Activated effector memory CD4-positive, alpha-beta T cell treated with Interleukin-2 at 50 U/mL for 16 hours (primary cell): Measurements from ENCODE around the gene MBL2.

Experiments used
- DNase-seq: peaks from one replicate; pipeline ENCODE4 v3.0.0-alpha.2; 2020

Gene MBL2

DNA sequence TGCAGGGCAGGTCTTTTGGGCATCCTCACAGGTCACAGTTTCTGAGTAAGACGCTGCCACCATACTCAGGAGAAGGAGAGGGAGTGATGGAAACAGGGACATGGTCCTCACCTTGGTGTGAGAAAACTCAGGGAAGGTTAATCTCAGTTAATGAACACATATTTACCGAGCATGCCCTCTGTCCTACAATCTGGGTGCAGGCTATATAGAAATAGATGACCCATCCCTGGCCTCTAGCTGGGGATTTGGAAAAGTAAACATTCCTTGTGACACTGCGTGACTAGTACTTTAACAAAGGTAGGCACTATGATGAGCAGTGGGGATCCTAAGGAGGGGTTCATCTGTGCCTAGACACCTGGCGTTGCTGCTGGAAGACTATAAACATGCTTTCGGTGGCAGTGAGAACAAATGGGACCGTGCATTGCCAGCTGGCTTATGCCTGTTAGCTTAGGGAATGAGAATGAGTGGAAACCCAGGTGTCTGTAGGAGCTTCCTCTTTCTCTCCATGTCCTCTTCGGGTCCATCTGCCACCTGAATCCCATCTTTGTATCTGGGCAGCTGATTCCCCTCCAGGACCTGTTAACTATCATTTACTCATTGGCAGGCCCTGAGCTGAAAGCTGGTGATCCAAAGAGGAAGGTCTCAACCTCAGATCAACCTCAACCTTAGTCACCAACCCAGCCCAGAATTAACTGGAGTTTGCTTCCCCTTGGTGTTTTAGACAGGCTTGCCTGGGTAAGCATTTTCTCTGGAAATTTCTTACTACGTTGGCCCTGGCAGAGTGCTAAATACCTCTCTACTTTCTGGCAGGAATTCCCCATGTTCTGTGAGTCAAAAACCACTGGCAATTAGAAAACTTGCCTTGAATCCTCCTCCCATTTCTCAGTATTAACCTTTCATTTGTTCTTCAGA lies 794 bp downstream of the MBL2 start:
- DNase-seq: no peak

DNA sequence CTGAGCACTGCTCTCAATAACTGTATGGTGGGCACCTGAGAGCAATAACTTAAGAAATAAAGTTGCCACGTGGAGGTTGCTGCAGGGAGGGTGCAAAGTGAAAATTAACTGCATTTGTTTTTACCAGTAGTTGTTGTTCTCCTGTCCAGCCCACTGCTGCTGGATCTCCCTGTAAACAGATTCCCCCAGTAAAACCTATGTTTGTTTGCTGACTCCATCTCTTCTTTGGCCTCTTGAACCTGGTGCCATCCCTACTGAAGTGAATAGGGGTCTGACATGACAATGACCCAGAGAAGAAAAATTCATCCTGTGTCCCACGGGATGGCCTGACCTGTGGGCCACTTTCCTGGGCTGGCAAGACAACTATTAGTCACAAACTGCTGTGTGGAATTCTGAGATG lies 1.7 kb downstream of the MBL2 start:
- DNase-seq: no peak

DNA sequence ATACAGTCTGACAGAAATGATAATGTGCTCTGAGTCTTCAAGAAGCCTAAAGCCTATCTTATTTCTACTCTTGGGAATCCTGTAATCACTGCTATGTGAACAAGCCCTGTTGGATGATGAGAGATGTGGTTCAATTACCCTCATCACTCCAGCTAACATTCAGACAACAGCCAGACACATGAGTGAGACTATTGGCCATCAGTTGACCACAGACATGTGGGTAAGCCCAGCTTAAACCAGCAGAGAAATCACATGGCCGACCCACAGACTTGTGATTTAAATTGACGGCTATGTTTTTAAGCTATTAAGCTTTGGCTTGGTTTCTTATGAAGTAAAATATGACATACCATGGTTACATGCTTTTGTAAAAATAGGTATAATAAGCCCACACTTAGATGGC lies 2.6 kb downstream of the MBL2 start:
- no peak for DNase-seq

DNA sequence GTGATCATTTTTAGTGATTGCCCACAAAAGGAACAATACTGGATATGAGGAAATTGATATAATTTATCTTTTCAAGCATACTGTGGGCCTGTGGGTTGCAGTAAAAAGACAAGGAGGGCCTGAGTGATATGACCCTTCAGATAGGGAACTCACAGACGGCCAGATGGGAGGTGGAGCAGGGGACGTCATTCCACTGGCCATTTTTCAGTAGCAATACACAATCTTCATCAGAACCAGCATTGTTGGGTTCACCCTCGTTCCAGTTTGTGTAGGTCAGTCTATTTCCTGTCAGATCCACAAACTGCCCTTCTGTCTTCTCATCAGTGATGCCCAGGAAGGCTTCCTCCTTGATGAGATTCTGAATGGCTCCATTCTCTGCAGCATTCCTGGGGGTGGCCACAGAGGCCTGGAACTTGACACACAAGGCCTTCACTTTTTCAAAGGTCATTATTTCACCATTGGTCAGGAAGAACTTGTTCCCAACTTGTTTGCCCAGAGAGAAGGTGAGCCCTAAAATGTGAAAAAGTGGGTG lies 4.5 kb downstream of the MBL2 start:
- DNase-seq: no peak

DNA sequence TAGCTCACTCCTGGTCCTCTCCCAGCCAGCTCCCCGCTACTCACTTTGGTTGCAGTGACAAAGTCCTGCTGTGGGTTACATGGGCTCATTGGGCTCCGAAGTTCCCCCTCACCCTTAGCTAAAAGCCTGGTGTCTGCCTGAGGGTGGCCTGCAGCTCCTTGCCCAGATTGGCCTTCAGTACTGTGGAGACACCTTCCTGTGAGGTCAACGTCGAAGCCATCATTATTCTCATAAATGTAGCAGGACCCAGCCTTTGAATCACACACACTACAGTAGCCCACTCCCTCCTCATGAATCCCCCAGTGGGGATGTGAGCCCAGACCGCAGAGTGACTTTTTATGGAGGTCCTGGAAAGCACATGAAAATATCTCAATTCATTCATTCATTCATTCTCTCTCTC lies 10.5 kb downstream of the MBL2 start:
- no peak for DNase-seq

DNA sequence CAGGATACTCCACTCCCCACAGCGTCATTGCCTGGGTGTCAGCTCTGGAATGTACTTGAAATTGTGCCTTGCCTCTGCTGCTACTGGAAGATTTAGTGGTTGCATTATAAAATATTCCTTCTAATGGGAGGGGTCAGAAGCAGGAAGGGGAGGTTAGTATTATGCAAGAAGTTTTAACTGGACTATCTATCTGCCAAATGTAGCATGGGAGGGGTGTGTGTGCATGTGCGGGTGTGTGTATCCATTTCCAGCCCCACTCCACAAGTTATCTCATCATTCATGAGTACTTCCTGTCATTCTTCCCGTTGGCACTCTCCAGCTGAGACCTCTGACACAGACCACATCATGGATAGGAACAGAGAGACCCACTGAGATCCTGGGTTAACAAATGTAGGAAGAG lies 13.4 kb downstream of the MBL2 start:
- DNase-seq: no peak

DNA sequence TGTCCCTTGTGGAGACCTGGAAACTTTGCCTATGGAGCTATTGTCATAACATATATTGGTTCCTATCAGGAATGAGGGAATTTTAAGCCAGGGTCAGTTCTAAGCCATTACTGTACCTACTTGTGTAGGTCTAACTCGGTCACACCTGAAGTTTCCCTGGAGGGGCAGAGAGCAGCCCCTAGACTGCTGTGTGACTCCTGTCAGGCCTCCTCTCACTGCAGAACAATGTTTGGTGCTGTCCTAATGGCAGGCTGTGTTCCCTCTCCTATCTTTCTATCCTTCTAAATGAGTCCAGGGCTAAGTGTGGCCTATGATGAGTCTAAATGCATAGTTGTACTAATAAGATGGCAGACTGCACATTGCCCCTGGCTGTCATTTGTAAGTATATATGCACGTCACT lies 14.2 kb downstream of the MBL2 start:
- no peak for DNase-seq

DNA sequence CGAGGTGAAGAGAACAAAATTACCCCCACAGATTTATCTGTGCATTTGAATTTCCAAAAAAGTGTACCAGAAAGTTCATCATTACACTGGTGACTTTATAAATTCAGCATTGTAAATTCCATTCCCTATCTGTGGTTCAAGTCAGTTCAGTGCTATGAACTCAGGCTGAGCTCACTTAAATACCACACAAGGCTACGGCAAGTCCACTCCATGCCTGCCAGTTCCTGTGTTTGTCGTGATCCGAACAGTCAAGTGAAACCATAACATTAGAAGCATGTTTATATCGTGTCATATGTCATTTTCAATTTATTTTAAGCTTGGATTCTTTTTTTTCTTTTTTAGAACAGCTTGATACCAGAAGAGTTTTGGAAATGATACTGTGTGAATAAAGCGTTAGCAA lies 14.8 kb downstream of the MBL2 start:
- no peak for DNase-seq

DNA sequence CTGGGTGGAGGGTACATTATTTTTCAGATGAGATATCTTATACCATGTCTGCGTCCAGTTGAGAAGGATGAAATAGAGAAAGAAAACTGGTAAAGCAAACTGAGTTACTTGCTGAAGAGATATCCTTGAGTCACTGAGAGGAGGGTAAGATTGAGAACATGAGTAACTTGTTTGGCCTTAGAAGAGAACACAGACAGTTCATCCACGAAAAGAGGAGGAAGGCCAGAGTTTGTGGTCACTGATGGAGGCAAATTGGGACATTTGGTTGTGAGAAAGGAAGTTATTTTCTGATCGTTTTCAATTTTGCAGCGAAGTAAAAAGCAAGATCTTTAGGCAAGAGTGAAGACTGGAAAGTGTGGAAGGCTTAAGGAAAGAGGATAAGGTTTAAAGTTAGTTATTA lies 15.6 kb downstream of the MBL2 start:
- DNase-seq: no peak

DNA sequence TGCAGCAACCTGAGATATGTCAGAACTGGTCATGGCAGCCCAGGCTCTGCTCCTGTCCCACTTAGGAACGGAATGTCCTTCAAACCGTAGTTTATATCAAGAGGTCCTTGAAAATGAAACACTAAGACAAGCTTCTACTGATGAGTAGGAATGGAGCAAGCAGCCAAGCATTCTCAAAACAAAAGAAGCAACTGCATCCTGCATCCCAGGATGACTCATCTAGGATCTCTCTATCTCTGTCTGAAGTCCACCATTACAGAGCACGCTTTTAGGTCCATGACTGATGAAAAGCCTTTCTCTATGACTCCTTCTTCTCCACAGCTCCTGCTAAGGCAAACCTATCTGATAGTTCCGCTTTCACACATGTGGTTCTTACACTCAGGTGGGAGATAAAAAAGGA lies 16.3 kb downstream of the MBL2 start:
- no peak for DNase-seq

DNA sequence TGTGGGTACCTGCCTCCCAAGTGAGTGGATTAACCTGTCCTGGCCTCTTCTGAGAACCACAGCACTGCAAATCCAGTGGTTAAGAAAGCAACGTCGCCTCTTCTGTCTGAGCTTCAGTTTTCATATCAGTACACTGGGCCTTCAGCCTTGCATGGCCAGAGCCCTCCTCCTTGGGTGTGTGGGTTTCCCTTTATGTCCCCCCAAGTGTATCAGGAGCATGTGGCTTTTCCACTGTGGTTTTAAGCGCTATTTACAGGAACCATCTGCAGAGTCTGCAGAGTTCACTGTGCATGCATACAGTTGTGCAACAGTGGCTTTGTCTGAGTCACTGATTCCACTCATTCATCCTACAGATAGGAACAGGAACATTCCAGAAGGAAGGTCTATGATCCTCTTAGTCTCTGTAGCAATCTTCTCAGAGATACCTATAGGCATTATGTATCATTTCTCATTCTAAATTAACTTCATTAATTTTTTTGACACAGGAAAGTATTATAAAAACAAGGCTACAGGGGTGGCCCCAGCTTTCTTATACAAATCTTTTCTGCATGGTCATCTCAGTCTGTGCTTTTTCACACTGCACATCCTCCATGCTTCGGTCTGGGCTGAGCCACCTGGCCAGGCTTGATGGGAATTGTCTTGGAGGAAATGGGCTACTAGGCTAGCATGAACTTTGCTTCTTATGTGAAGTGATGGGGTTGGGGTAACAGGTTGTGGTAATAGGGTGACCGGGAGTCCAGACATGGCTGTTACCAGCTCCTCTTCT lies 17.1 kb downstream of the MBL2 start:
- DNase-seq: no peak

DNA sequence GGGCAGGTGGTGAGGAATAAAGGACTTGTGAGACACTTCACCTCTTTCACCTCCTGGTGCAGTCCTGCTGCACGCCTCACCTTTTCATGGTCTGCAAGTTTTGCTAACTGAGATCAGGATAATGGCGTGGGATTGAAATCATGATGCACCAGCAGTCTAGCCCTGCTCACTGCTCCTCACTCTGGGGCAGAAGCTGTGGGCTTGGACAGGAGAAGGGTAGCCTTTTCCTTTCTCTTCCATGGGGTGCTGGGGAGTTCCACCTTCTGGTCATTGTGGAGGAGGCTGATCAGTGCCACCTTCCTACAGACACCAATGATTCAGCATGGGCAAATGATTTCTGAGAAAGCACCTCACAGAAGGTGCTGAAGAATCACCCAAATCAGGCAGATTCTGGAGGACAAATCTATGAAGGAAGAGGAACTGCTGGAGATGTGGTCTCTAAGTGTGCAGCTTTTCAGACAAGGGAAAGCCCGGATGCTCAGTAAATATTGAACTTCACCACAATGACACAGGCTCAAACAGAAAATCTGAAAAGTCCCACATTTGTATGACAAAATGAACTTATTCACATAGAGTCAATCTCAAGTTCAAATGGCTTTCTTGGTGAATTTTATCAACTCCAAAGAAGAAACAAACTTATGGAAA lies 19.7 kb downstream of the MBL2 start:
- DNase-seq: no peak

DNA sequence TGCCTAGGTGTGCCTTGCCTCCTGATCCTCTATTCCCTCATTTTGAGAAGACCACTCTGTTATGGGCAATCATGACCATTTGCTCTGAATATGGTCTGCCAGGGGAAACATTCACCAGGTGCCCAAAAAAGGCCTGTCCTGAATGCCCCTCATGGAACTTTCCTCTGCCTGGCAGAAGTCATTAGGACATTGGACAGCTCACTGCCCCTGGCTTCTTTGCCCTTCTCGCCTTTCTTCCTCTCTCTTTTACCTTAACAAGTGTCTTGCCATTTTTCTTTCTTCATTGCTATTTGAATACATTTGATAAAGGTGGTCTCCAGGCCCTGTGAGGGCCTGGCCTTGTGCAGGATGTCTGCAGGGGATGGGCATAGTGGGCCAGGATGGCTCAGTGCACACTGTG lies 20.3 kb downstream of the MBL2 start:
- no peak for DNase-seq

DNA sequence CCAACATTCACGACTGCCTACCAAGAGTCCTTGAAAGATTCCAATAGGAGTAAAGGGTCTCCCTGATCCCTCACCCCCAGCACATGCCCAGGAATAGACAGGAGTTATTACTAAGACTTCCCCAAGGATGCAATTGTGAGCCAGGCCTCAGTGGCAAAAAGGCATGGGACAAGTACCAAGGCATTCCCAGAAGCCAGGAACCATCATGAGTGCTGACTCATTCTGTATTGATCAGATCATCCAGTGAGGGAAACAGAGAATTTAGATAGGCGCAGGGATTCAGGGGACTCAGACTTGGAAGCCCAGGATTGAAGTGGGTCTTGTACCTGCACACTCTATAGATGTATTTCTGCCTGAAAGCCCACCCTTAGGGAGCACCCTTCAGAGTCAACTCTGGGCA lies 21.2 kb downstream of the MBL2 start:
- no peak for DNase-seq

DNA sequence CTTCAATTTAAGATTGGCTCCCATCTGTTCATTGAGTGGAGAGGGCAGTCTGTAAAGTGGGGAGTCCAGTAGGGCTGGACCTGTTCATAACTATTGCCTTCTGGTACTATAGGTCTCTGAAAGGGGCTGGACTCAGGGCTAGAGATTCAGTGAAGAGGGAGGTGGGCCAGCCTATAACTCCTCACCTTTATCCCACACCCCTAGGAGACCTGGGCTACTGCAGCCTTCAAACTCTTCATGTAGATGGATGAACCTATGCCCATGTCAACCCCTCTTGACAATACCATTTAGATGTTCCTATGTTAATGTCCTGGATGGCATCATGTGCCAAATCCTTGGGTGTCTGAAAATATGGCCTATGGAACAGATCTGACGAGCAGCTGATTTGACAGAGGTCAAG lies 22.0 kb downstream of the MBL2 start:
- DNase-seq: no peak

DNA sequence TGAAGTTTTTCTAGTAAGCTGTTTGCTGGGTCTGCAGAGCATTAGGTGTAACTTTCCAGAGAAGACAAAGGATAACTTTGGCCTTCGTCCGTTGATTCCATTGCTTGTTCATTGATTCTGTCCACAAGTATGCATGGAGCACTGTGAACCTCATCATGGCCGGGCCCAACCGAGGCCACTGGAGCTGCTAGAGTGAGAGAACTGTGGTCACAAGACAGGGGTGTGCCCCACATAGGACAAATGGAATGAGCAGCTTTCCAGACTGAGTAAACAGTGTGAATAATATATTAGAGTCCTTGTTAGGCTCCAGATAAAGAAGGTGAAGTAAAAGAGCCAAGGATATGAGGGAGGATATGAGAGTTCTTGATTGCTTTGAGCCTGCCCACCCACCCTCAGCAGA lies 24.9 kb downstream of the MBL2 start:
- no peak for DNase-seq

DNA sequence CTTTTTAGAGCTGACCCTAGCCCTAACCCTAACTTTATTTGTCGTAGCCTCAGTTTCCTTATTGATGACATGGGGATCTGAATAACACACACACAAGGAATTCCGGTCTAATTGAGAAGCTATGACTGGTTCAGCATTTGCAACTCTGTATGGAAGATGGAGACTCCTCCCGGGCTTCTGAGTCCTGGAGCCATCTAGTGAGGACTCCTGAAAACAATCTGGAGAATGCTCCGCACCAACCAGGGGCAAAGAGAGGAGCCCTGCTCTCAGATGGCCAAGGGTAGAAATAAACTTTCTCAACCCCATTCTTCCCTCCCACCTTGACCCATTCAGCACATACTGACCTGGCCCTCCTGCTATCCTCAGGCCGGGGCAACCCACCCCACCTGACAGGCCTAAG lies 26.4 kb downstream of the MBL2 start:
- no peak for DNase-seq

DNA sequence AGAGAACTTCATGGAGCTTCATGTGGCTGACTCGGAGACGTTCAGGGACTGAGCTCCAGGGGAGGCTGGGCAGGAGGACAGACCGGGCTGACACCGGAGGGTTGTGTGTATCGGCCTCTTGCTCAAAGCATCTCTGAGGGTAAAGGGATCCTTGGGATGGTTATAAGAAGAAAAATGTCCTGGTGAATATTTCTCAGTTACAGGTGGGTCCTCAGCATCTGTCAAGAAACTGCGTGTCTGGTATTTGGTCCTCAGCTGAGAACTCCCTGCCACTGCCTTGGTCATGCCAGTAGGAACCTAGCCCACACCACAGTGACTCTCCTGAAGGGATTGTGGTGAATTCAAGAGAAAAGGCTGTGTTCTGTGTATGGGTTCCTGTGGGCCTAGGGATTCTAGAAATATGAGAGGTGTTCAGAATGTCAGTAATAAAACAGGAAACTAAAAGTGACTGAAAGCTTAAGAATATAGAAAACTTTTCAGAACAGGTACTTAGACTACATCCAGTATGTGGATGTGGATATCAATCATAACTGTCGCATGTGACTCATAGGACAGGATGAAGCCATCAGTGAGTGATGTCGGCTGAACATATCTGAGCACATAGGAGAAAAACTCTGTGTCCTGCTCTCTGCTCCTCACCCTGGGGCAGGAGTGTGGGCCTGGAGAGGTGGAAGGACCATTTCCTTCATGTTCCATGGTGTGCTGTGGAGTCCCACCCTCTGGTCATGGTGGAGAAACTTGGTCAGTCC lies 28.4 kb downstream of the MBL2 start:
- no peak for DNase-seq

DNA sequence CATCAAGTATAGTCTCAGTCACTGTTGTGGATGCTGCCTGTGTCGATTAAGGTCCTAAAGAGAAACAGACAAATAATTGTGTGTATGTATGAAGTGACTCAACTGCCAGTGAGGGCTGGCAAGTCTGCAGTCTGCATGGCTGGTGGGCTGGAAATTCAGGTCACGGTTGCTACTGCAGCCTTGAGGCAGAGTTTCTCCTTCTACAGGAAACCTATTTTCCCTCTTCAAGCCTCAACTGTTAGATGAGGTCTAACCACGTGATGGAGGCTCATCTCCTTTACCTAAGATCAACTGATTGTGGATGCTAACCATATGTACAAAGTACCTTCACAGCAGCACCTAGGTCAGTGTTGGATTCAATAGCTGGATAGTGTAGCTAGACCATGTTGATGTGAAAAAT lies 29.9 kb downstream of the MBL2 start:
- DNase-seq: no peak

DNA sequence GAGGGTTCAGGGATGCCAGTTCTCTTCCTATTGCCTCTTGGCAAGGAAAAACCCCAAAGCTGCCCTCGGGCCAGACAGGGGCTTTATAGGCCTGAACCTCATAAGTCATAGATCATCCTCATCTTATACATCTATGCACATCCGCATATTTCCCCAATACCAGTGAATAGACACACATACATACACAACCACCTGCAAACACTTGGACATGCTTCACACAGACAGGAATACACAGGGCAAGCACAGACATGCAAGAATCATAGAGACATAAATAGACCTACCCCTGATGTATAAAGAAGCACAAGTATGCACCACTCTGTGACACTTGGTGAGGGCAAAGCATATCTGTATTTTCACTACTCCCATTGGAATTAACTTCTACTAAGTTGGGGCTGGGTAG lies 30.7 kb downstream of the MBL2 start:
- no peak for DNase-seq

DNA sequence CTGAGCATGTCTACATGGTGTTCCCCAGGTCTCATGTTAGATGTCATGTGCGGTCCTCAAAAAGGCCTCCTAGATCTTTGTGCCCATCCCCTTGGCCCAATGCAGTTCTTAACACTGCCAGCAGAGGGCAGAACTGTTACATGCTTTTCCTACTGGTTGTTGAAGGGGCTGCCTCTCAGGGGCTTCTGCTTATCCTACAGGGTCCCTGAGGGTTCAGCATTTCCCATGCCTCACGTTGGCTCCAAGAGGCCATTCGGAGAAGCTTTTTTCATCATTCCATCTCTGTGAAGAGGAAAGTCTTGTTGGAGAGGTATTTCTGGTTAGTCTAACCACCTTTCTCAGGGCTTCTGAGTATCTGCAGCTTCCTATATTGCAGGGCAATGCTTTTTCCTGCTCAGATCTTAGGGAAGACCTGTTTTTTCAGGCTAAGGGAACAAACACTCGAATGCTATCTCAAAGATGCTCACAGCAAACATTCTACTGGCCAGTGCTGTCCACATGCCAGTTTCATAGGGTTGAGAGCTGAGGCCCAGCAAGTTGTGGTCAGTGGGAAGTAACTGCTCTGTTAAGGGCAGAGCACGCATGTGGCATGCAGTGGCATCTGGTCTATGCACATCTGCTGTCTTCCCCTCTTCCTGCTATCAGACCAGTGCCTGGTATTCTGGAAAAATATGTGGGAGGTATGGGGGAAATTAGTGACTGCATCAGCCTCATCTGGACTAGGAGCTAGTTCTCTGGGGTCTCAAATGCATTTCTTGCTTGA lies 31.5 kb downstream of the MBL2 start:
- no peak for DNase-seq

DNA sequence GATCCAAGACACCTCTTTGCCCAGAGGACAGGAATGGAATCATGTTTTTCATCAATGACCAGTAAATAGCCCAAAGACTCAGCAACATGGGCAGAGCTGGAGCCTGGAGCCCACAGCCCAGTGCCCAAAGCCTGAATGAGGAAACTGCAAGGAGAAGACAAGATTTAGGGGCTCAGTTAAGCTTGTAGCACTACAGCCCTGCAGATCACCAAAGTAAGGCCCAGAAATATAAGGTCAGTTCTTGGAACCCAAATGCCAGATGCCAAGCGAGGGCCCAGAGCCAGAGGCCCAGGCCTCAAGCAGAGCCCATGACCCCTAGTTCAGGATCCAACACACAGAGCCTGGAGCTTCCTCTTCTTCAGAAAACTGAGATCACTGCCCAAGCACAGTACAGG lies 32.4 kb downstream of the MBL2 start:
- DNase-seq: no peak
